ENCODE results near the gene SH2D3C.
A peak's percentile ranks its signal among the peaks of the same experiment; 100 is the strongest.

SH2D3C gene

DNA sequence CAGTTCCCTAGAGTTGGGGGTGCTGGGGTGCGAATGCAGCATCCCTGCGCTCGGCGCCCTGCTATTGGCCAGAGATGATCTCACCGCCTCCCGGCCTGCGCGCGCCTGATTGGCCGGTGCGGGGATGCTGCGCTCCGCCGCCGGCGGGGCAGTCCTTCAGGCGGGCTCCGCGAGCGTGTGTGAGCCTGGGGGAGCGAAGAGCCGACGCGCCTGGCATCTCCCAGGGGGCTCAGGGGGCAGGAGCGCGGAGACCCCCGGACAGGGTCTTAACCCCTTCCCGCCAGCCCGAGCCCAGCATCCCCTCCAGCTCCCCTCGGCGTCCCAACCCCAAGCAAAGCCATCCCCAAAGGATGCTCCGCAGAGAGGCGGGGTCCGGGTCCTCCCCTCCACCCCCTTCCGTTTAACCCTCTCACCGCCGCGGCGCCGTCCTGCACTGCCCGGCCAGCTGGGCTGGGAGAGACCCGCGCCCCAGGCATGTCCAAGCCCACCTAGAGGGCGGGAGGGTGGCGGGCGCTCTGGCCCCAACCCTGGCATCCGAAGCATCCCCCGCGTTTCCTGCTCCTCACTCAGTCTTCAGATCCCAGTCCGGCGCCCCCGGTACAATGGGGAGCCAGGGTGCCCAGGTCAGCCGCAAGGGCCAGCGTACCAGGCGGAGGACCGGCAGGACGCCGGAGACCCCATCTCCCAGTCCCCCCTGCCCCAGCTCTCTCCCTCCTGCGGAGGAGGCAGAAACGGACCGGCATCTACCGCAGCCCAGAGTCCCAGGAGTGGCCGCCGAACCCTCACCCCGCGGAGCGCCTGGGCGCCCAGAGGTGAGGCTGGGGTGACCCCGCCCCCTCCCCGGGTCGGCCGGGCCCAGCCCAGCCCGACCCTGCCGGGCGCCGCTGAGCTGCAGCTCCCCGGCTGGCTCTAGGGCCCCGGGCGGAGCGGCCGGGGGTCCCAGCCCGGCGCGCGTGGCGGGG, 24.1 kb downstream of the SH2D3C start:
- no peak for DNase-seq
- Histone ChIP-seq H2BK5ac (ENCODE audit: low read depth, low read length, poor library complexity) (no peak overlapping the region), H4K8ac (ENCODE audit: low read depth, low read length) (no peak overlapping the region), H3K4ac (ENCODE audit: low read depth, low read length) (no peak overlapping the region), H3K79me1 (ENCODE audit: low read length) (no peaks in the 10 kb centered on the region), H3K4me2 (ENCODE audit: low read length) (peak overlapping the region; percentile 42), H2BK120ac (ENCODE audit: insufficient read depth, low read length, poor library complexity) (no peak overlapping the region), H3K36me3 (ENCODE audit: control insufficient read depth in 1 of 2, insufficient read depth in 2 of 2, low read length in 2 of 2) (no peaks in the 10 kb centered on the region), H3K9ac (ENCODE audit: low read length) (no peak overlapping the region), H3K79me2 (ENCODE audit: control insufficient read depth, insufficient read depth, low read length, poor library complexity) (no peaks in the 10 kb centered on the region), H2AFZ (ENCODE audit: insufficient read depth, low read length, poor library complexity) (no peak overlapping the region), H3K27me3 (ENCODE audit: insufficient read depth, low read length) (peaks cover 29% of the 10 kb centered on the region), H3K14ac (ENCODE audit: low read length) (no peak overlapping the region), H3K9me3 (ENCODE audit: insufficient read depth, low read depth, low read length) (no peaks in the 10 kb centered on the region), H3K4me1 (ENCODE audit: control insufficient read depth in 1 of 2, insufficient read depth in 2 of 2, low read length in 2 of 2) (peaks cover 0 to 3% of the 10 kb centered on the region in 2 experiments), H3K18ac (ENCODE audit: low read length) (no peak overlapping the region), H4K91ac (ENCODE audit: low read depth, low read length) (no peak overlapping the region), H2AK5ac (ENCODE audit: low read length) (no peak overlapping the region), H3K23ac (ENCODE audit: low read length) (no peak overlapping the region), H3K4me3 (ENCODE audit: low read depth, low read length) (no peak overlapping the region), H2BK12ac (ENCODE audit: low read length) (no peak overlapping the region), H4K12ac (ENCODE audit: low read depth, low read length) (no peak overlapping the region), H3K27ac (ENCODE audit: low read depth, low read length) (no peak overlapping the region)
- no CpG with 5 or more reads among the region's 86 CpGs for WGBS (ENCODE audit: extremely low coverage, insufficient coverage, insufficient read length)

DNA sequence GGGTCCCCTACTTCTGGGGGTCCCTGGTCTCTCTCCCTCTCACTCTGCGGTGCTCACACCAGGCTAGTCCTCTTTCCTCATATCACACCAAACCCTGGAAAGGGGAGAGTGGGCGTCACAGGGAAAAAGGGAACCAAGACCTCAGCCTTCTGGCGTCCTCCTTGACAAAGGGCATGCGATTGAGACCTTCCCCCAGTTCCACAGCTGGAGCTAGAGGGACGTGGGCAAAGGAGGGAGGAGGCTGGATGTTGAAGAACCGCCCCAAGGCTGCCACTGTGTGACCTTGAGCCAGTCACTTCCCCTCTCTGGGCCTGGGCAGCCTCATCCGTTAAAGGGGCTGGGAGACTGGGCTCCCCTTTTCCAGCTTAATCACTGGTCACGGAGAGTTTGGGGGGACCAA, 24.8 kb downstream of the SH2D3C start:
- Histone ChIP-seq H3K4me3 (ENCODE audit: low read depth, low read length) (no peak overlapping the region), H3K4me1 (ENCODE audit: control insufficient read depth in 1 of 2, insufficient read depth in 2 of 2, low read length in 2 of 2) (peaks cover 0 to 3% of the 10 kb centered on the region in 2 experiments), H3K27me3 (ENCODE audit: insufficient read depth, low read length) (peaks cover 29% of the 10 kb centered on the region), H3K14ac (ENCODE audit: low read length) (no peak overlapping the region), H3K9ac (ENCODE audit: low read length) (no peak overlapping the region), H2AFZ (ENCODE audit: insufficient read depth, low read length, poor library complexity) (no peak overlapping the region), H2BK120ac (ENCODE audit: insufficient read depth, low read length, poor library complexity) (no peak overlapping the region), H2BK5ac (ENCODE audit: low read depth, low read length, poor library complexity) (no peak overlapping the region), H3K36me3 (ENCODE audit: control insufficient read depth in 1 of 2, insufficient read depth in 2 of 2, low read length in 2 of 2) (no peaks in the 10 kb centered on the region), H4K8ac (ENCODE audit: low read depth, low read length) (no peak overlapping the region), H3K23ac (ENCODE audit: low read length) (no peak overlapping the region), H3K4me2 (ENCODE audit: low read length) (no peak overlapping the region), H3K18ac (ENCODE audit: low read length) (no peak overlapping the region), H2AK5ac (ENCODE audit: low read length) (no peak overlapping the region), H3K27ac (ENCODE audit: low read depth, low read length) (no peak overlapping the region), H3K4ac (ENCODE audit: low read depth, low read length) (no peak overlapping the region), H3K79me1 (ENCODE audit: low read length) (no peaks in the 10 kb centered on the region), H3K79me2 (ENCODE audit: control insufficient read depth, insufficient read depth, low read length, poor library complexity) (no peaks in the 10 kb centered on the region), H4K12ac (ENCODE audit: low read depth, low read length) (no peak overlapping the region), H3K9me3 (ENCODE audit: insufficient read depth, low read depth, low read length) (no peaks in the 10 kb centered on the region), H2BK12ac (ENCODE audit: low read length) (no peak overlapping the region), H4K91ac (ENCODE audit: low read depth, low read length) (no peak overlapping the region)
- no peak for DNase-seq
- no CpG with 5 or more reads among the region's 8 CpGs for WGBS (ENCODE audit: extremely low coverage, insufficient coverage, insufficient read length)

DNA sequence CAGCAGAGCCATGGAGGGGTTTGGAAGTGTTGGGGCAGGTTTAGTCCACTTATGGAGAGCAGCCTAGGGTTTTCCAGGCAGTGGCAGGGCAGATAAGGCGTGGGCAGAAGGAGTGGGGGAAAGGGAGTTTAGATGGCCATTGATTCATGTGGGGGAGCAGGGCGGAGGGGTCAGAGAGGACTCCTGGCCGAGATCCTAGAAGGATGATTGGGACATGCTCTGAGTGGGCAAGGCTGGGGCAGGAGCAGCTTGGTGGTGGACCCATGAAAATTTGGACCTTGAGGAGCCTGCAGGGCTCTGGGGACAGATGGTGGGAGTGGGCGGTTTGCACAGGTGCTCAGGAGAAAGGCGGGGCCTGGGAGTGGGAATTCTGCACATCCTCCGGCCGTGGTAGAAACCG, 25.3 kb downstream of the SH2D3C start:
- no peak overlapping the region for H3K27ac ChIP-seq (ENCODE audit: low read depth, low read length)
- no peak overlapping the region for H2AK5ac ChIP-seq (ENCODE audit: low read length)
- no peak overlapping the region for H4K91ac ChIP-seq (ENCODE audit: low read depth, low read length)
- H3K79me2 ChIP-seq (ENCODE audit: control insufficient read depth, insufficient read depth, low read length, poor library complexity), result no peaks in the 10 kb centered on the region
- no CpG with 5 or more reads among the region's 8 CpGs for WGBS (ENCODE audit: extremely low coverage, insufficient coverage, insufficient read length)
- no peak overlapping the region for H2BK5ac ChIP-seq (ENCODE audit: low read depth, low read length, poor library complexity)
- no peak overlapping the region for H2BK12ac ChIP-seq (ENCODE audit: low read length)
- no peak overlapping the region for H3K18ac ChIP-seq (ENCODE audit: low read length)
- no peak overlapping the region for H2AFZ ChIP-seq (ENCODE audit: insufficient read depth, low read length, poor library complexity)
- H3K9me3 ChIP-seq (ENCODE audit: insufficient read depth, low read depth, low read length), result no peaks in the 10 kb centered on the region
- no peaks in the 10 kb centered on the region for H3K36me3 ChIP-seq (ENCODE audit: control insufficient read depth in 1 of 2, insufficient read depth in 2 of 2, low read length in 2 of 2)
- H2BK120ac ChIP-seq (ENCODE audit: insufficient read depth, low read length, poor library complexity), result no peak overlapping the region
- H3K23ac ChIP-seq (ENCODE audit: low read length), result no peak overlapping the region
- no peak overlapping the region for H4K8ac ChIP-seq (ENCODE audit: low read depth, low read length)
- no peaks in the 10 kb centered on the region for H3K79me1 ChIP-seq (ENCODE audit: low read length)
- H3K4me3 ChIP-seq (ENCODE audit: low read depth, low read length), result no peak overlapping the region
- H3K14ac ChIP-seq (ENCODE audit: low read length), result no peak overlapping the region
- no peak overlapping the region for H3K4ac ChIP-seq (ENCODE audit: low read depth, low read length)
- H3K4me2 ChIP-seq (ENCODE audit: low read length), result no peak overlapping the region
- H3K4me1 ChIP-seq (ENCODE audit: control insufficient read depth in 1 of 2, insufficient read depth in 2 of 2, low read length in 2 of 2), result peaks cover 0 to 3% of the 10 kb centered on the region in 2 experiments
- H3K27me3 ChIP-seq (ENCODE audit: insufficient read depth, low read length), result peaks cover 29% of the 10 kb centered on the region
- no peak overlapping the region for H4K12ac ChIP-seq (ENCODE audit: low read depth, low read length)
- H3K9ac ChIP-seq (ENCODE audit: low read length), result no peak overlapping the region
- DNase-seq, result no peak

DNA sequence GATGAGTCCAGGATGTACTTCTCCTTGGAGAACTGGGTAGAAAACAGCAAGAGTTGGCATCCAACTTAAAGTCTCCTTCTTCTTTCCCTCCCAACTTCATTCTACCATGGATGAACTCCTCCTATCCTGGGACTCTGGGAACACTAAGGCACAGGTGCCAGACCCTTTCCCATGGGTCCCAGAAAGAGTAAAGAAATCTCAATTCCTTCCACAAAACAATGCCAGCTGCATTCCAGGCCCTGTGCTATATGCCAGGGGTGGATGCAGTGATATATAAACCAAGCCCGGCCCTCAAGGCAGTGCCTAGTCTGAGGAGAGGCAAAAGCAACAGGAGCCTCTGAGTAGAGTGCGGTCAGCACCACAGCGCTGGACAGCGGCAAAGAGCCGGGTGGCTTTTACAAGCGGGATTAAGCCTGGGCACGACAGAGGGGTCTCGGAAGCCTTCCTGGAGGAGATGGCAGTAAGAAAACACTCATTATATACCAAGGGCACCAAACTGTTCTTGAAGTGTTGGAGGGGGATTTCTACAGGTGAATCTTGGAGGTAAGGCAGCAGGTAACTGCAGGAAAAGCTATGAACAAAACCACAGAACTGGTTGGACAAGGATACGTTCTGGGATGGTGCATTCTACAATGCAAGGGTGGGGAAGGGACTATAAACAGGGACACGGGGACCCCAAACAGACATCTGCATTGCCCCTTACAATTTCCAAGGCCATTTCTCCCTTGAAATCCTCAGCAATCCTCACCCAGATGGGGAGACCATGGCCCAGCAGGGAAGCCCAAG, 27.0 kb downstream of the SH2D3C start:
- Histone ChIP-seq H4K8ac (ENCODE audit: low read depth, low read length) (no peak overlapping the region), H3K79me2 (ENCODE audit: control insufficient read depth, insufficient read depth, low read length, poor library complexity) (no peaks in the 10 kb centered on the region), H2BK12ac (ENCODE audit: low read length) (no peak overlapping the region), H3K4ac (ENCODE audit: low read depth, low read length) (no peak overlapping the region), H4K12ac (ENCODE audit: low read depth, low read length) (no peak overlapping the region), H2AK5ac (ENCODE audit: low read length) (no peak overlapping the region), H2BK5ac (ENCODE audit: low read depth, low read length, poor library complexity) (no peak overlapping the region), H3K9ac (ENCODE audit: low read length) (no peak overlapping the region), H3K9me3 (ENCODE audit: insufficient read depth, low read depth, low read length) (no peaks in the 10 kb centered on the region), H3K79me1 (ENCODE audit: low read length) (no peaks in the 10 kb centered on the region), H3K18ac (ENCODE audit: low read length) (no peak overlapping the region), H3K4me3 (ENCODE audit: low read depth, low read length) (no peak overlapping the region), H3K4me1 (ENCODE audit: control insufficient read depth in 1 of 2, insufficient read depth in 2 of 2, low read length in 2 of 2) (peaks cover 0 to 3% of the 10 kb centered on the region in 2 experiments), H3K4me2 (ENCODE audit: low read length) (no peak overlapping the region), H3K36me3 (ENCODE audit: control insufficient read depth in 1 of 2, insufficient read depth in 2 of 2, low read length in 2 of 2) (no peaks in the 10 kb centered on the region), H2AFZ (ENCODE audit: insufficient read depth, low read length, poor library complexity) (no peak overlapping the region), H2BK120ac (ENCODE audit: insufficient read depth, low read length, poor library complexity) (no peak overlapping the region), H3K27ac (ENCODE audit: low read depth, low read length) (no peak overlapping the region), H4K91ac (ENCODE audit: low read depth, low read length) (no peak overlapping the region), H3K14ac (ENCODE audit: low read length) (no peak overlapping the region), H3K23ac (ENCODE audit: low read length) (no peak overlapping the region), H3K27me3 (ENCODE audit: insufficient read depth, low read length) (peaks cover 29% of the 10 kb centered on the region)
- whole genome bisulfite sequencing (ENCODE audit: extremely low coverage, insufficient coverage, insufficient read length), result no CpG with 5 or more reads among the region's 10 CpGs
- DNase-seq, result peak in 1 of 2 donors; percentile 53
